Activated CD8-positive, alpha-beta memory T cell treated with anti-CD3 and anti-CD28 coated beads for 4 hours (primary cell): ENCODE measurements around the gene ODF2.

Experiments
- DNase-seq, 2 donors: peaks; one replicate each; pipeline ENCODE4 v3.0.0-alpha.2; 2020; ENCODE audit warnings: low read depth in 2 of 2

The ODF2 gene

GRCh38 chr9:128526720-128527119, 70.9 kb downstream of the ODF2 start:
- DNase-seq: no peak

GRCh38 chr9:128528445-128529160, 72.8 kb downstream of the ODF2 start:
- no peak for DNase-seq

GRCh38 chr9:128529191-128529590, 73.4 kb downstream of the ODF2 start:
- DNase-seq: no peak

- DNase-seq: no peak
These were observed 76.8 kb downstream of the ODF2 start for GRCh38 chr9:128532581-128532980.

- DNase-seq: no peak
These were observed 85.0 kb downstream of the ODF2 start for GRCh38 chr9:128540634-128541360.

- no peak for DNase-seq
These were observed 90.7 kb downstream of the ODF2 start for GRCh38 chr9:128546504-128546903.

GRCh38 chr9:128548876-128549275, 93.1 kb downstream of the ODF2 start:
- no peak for DNase-seq

GRCh38 chr9:128550226-128550625, 94.4 kb downstream of the ODF2 start:
- DNase-seq: peak in 1 of 2 donors; percentile 6
